ENCODE data around the gene JARID2.

GRCh38 chr6:15294504-15294903 lies 48.6 kb downstream of the JARID2 start:
- TF ChIP-seq POLR2A (IDR thresholded peaks at IDR 0.05; ENCODE audit: low read depth, low read length) = no peak
- TF ChIP-seq SPI1 (IDR thresholded peaks at IDR 0.05; ENCODE audit: low read depth, low read length) = no peak
- TF ChIP-seq POLR2AphosphoS5 (IDR thresholded peaks at IDR 0.05; ENCODE audit: low read depth, low read length) = no peak
- no peak for TF ChIP-seq TAF1 (IDR thresholded peaks at IDR 0.05; ENCODE audit: low read depth, low read length)
